ENCODE measurements around the gene SLC9A7. TPM values are rescaled to one million over a fixed set of nuclear protein-coding genes. Genes with fewer than 3 reads are reported as not detected.
A peak's percentile ranks its signal among the peaks of the same experiment; 100 is the strongest.

The SLC9A7 gene
- total and polyA plus RNA-seq, 2 experiments from 2014 or later: 14.1 to 52.9 TPM

GRCh38 chrX:46744009-46744408 lies 14.9 kb downstream of the SLC9A7 start:
- H3K9me3 ChIP-seq (ENCODE audit: low read depth): no peaks in the 10 kb centered on the region
- H3K79me2 ChIP-seq (ENCODE audit: insufficient read depth): peaks cover 100% of the 10 kb centered on the region
- no peak for TF ChIP-seq EZH2phosphoT487 (IDR thresholded peaks at IDR 0.05; ENCODE audit: insufficient read depth, low read depth)
- no peak for TF ChIP-seq EZH2 (IDR thresholded peaks at IDR 0.05; ENCODE audit: insufficient read depth, poor library complexity, severe bottlenecking)
- H2AFZ ChIP-seq: no peak overlapping the region
- no peaks in the 10 kb centered on the region for H3K27me3 ChIP-seq (replicated peaks; ENCODE audit: insufficient read depth)
- no peak overlapping the region for H3K4me3 ChIP-seq
- 57 to 67% methylated on average over 3 of the region's 3 CpGs for WGBS, 2 experiments (ENCODE audit: low coverage in 1 of 2, low lambda C conversion rate in 2 of 2, missing lambda C conversion rate in 2 of 2)
- no peaks in the 10 kb centered on the region for H3F3A ChIP-seq (ENCODE audit: insufficient read depth)
- no peak overlapping the region for H3K4me2 ChIP-seq (ENCODE audit: unreplicated experiment)
- H3K9me2 ChIP-seq (ENCODE audit: insufficient read depth): no peaks in the 10 kb centered on the region
- H4K20me1 ChIP-seq (ENCODE audit: insufficient read depth): no peaks in the 10 kb centered on the region
- H3K9ac ChIP-seq: no peak overlapping the region
- DNase-seq: no peak
- no peaks in the 10 kb centered on the region for H3K36me3 ChIP-seq (ENCODE audit: low read depth)
- no peaks in the 10 kb centered on the region for H3K4me1 ChIP-seq (ENCODE audit: insufficient read depth)
- in situ Hi-C loops (cut with MboI): no loop called here
- no peak overlapping the region for H3K27ac ChIP-seq

DNA sequence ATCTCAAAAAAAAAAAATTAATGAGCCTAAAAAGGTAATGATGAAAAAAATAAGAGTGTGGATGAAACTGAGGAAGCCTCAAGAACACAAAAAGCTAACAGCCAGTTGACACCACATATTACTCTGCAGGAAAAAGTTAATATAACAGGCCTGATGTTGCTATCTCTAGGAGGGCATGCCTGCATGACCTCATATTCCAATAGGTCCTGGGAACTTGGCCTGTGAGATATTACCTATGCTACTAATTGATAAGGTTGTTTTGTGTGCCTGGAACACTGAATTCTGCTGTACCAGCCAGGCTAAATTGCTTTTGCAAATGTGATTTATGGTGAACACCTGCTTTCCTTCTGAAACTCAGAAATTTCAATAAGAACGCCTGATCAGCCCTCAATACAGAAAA lies 15.9 kb downstream of the SLC9A7 start:
- no peak for DNase-seq
- TF ChIP-seq EZH2phosphoT487 (IDR thresholded peaks at IDR 0.05; ENCODE audit: insufficient read depth, low read depth): no peak
- no peak for TF ChIP-seq EZH2 (IDR thresholded peaks at IDR 0.05; ENCODE audit: insufficient read depth, poor library complexity, severe bottlenecking)
- Histone ChIP-seq H3K9me2 (ENCODE audit: insufficient read depth) (no peaks in the 10 kb centered on the region), H3K36me3 (ENCODE audit: low read depth) (no peaks in the 10 kb centered on the region), H3K4me2 (ENCODE audit: unreplicated experiment) (no peak overlapping the region), H3K27ac (no peak overlapping the region), H2AFZ (no peak overlapping the region), H3K9me3 (ENCODE audit: low read depth) (no peaks in the 10 kb centered on the region), H3K4me3 (no peak overlapping the region), H3K9ac (no peak overlapping the region), H3K4me1 (ENCODE audit: insufficient read depth) (no peaks in the 10 kb centered on the region), H3F3A (ENCODE audit: insufficient read depth) (no peaks in the 10 kb centered on the region), H3K79me2 (ENCODE audit: insufficient read depth) (peaks cover 100% of the 10 kb centered on the region), H4K20me1 (ENCODE audit: insufficient read depth) (no peaks in the 10 kb centered on the region), H3K27me3 (replicated peaks; ENCODE audit: insufficient read depth) (no peaks in the 10 kb centered on the region)
- WGBS, 2 experiments (ENCODE audit: low coverage in 1 of 2, low lambda C conversion rate in 2 of 2, missing lambda C conversion rate in 2 of 2): 90 to 96% methylated on average over 1 of the region's 1 CpG
- in situ Hi-C loops (cut with MboI): no loop called here

- 94% methylated on average over 1 of the region's 1 CpG for WGBS, 2 experiments (ENCODE audit: low coverage in 1 of 2, low lambda C conversion rate in 2 of 2, missing lambda C conversion rate in 2 of 2)
- in situ Hi-C loops (cut with MboI): no loop called here
- Histone ChIP-seq H3K4me2 (ENCODE audit: unreplicated experiment) (no peak overlapping the region), H2AFZ (no peak overlapping the region), H3K36me3 (ENCODE audit: low read depth) (no peaks in the 10 kb centered on the region), H3K9me3 (ENCODE audit: low read depth) (no peaks in the 10 kb centered on the region), H3K79me2 (ENCODE audit: insufficient read depth) (peaks cover 87% of the 10 kb centered on the region), H3K27ac (no peak overlapping the region), H3K9me2 (ENCODE audit: insufficient read depth) (no peaks in the 10 kb centered on the region), H3F3A (ENCODE audit: insufficient read depth) (peaks cover 14% of the 10 kb centered on the region; the same call in 1 of the 2 replicates), H3K27me3 (replicated peaks; ENCODE audit: insufficient read depth) (no peaks in the 10 kb centered on the region), H3K4me3 (no peak overlapping the region), H3K4me1 (ENCODE audit: insufficient read depth) (peaks cover 13% of the 10 kb centered on the region; the same call in 1 of the 2 replicates), H4K20me1 (ENCODE audit: insufficient read depth) (no peaks in the 10 kb centered on the region), H3K9ac (no peak overlapping the region)
- TF ChIP-seq EZH2phosphoT487 (IDR thresholded peaks at IDR 0.05; ENCODE audit: insufficient read depth, low read depth) (no peak), EZH2 (IDR thresholded peaks at IDR 0.05; ENCODE audit: insufficient read depth, poor library complexity, severe bottlenecking) (no peak)
- no peak for DNase-seq
Measured at GRCh38 chrX:46739736-46740135, 19.2 kb downstream of the SLC9A7 start.

GRCh38 chrX:46737462-46737861 lies 21.5 kb downstream of the SLC9A7 start:
- H3K9me3 ChIP-seq (ENCODE audit: low read depth): no peaks in the 10 kb centered on the region
- peaks cover 87% of the 10 kb centered on the region for H3K79me2 ChIP-seq (ENCODE audit: insufficient read depth)
- no peaks in the 10 kb centered on the region for H3K27me3 ChIP-seq (replicated peaks; ENCODE audit: insufficient read depth)
- H3K27ac ChIP-seq: peak overlapping the region; percentile 85
- H3K4me2 ChIP-seq (ENCODE audit: unreplicated experiment): no peak overlapping the region
- H2AFZ ChIP-seq: no peak overlapping the region
- DNase-seq: peak; percentile 57
- H3K4me3 ChIP-seq: no peak overlapping the region
- no peak for TF ChIP-seq EZH2 (IDR thresholded peaks at IDR 0.05; ENCODE audit: insufficient read depth, poor library complexity, severe bottlenecking)
- no peak for TF ChIP-seq EZH2phosphoT487 (IDR thresholded peaks at IDR 0.05; ENCODE audit: insufficient read depth, low read depth)
- in situ Hi-C loops (cut with MboI): no loop called here
- peaks cover 13% of the 10 kb centered on the region; the same call in 1 of the 2 replicates for H3K4me1 ChIP-seq (ENCODE audit: insufficient read depth)
- H3K9ac ChIP-seq: peak overlapping the region; percentile 61
- no peaks in the 10 kb centered on the region for H3K36me3 ChIP-seq (ENCODE audit: low read depth)
- 67 to 76% methylated on average over 2 of the region's 2 CpGs for WGBS, 2 experiments (ENCODE audit: low coverage in 1 of 2, low lambda C conversion rate in 2 of 2, missing lambda C conversion rate in 2 of 2)
- no peaks in the 10 kb centered on the region for H3K9me2 ChIP-seq (ENCODE audit: insufficient read depth)
- H4K20me1 ChIP-seq (ENCODE audit: insufficient read depth): no peaks in the 10 kb centered on the region
- H3F3A ChIP-seq (ENCODE audit: insufficient read depth): peaks cover 14% of the 10 kb centered on the region; the same call in 1 of the 2 replicates

DNA sequence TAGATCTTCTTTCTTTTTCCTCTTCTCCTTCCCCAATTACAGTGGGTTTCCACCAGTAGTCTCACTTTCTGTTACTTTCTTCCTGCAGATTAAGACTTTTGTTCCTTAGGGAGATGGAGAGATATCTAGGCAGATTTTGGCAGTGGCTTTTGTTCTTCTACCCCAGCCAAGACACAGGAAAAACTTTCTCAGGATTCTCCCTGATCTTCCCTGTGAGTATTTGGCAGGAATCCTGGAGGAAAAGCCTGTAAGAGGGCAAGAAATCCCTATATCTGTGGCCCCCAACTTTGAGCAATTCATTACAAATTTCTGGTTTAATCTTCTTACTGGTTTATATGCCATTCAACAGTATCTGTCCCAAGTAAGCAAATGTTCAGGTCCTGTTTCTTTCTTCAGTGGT lies 21.9 kb downstream of the SLC9A7 start:
- Histone ChIP-seq H3K36me3 (ENCODE audit: low read depth) (no peaks in the 10 kb centered on the region), H2AFZ (no peak overlapping the region), H3K9me2 (ENCODE audit: insufficient read depth) (no peaks in the 10 kb centered on the region), H3K4me2 (ENCODE audit: unreplicated experiment) (no peak overlapping the region), H3K9ac (peak overlapping the region; percentile 61), H3K9me3 (ENCODE audit: low read depth) (no peaks in the 10 kb centered on the region), H3K27me3 (replicated peaks; ENCODE audit: insufficient read depth) (no peaks in the 10 kb centered on the region), H3F3A (ENCODE audit: insufficient read depth) (peaks cover 14% of the 10 kb centered on the region; the same call in 1 of the 2 replicates), H3K79me2 (ENCODE audit: insufficient read depth) (peaks cover 87% of the 10 kb centered on the region), H4K20me1 (ENCODE audit: insufficient read depth) (no peaks in the 10 kb centered on the region), H3K27ac (peak overlapping the region; percentile 85), H3K4me3 (no peak overlapping the region), H3K4me1 (ENCODE audit: insufficient read depth) (peaks cover 13% of the 10 kb centered on the region; the same call in 1 of the 2 replicates)
- no peak for DNase-seq
- in situ Hi-C loops (cut with MboI): no loop called here
- TF ChIP-seq EZH2 (IDR thresholded peaks at IDR 0.05; ENCODE audit: insufficient read depth, poor library complexity, severe bottlenecking) (no peak), EZH2phosphoT487 (IDR thresholded peaks at IDR 0.05; ENCODE audit: insufficient read depth, low read depth) (no peak)
